Naive thymus-derived CD8-positive, alpha-beta T cell (primary cell): ENCODE results near the gene PSORS1C1. TPM values are rescaled to one million over a fixed set of nuclear protein-coding genes. Genes with fewer than 3 reads are reported as not detected.

Source experiments
- ATAC-seq, 2 donors: fragments of 150-1000 bp; cut with Tn5 transposase in 1 of 2; sonication (Bioruptor Pico), chemical (Tn5 transposase) in 1 of 2; 1 replicate in 1 of 2; 2 replicates in 1 of 2; pipeline ENCODE4 v1.10.0; 2021; ENCODE audit warnings: mild to moderate bottlenecking in 2 of 2, moderate library complexity in 2 of 2
- POLR2A ChIA-PET: fragments of 350-600 bp; sonication (Branson Sonifier 250); formaldehyde crosslinking; loops from one replicate; lab custom pipeline; 2021; ENCODE audit warnings: antibody characterized with exemption; lab: Charles Lee
- DNase-seq, 10 donors: peaks; one replicate each; pipeline versions ENCODE4 v3.0.0 to v3.0.0-alpha.2; 2020 to 2022
- H3K27ac Mint-ChIP-seq, 10 donors: one replicate each; pipeline ENCODE4 v1.8.0; 2020 to 2022; ENCODE audit warnings: mild to moderate bottlenecking in 10 of 10, mixed read lengths in 10 of 10, moderate library complexity in 4 of 10, inconsistent platforms in 1 of 10
- H3K27me3 Mint-ChIP-seq, 5 donors: one replicate each; pipeline ENCODE4 v1.8.0; 2021 to 2022; ENCODE audit warnings: mixed read lengths in 5 of 5
- H3K36me3 Mint-ChIP-seq, 3 donors: one replicate each; pipeline ENCODE4 v1.8.0; 2020 to 2022; ENCODE audit warnings: mixed read lengths in 3 of 3, mild to moderate bottlenecking in 2 of 3, inconsistent platforms in 1 of 3
- H3K4me1 Mint-ChIP-seq, 4 donors: one replicate each; pipeline ENCODE4 v1.8.0; 2021 to 2022; ENCODE audit warnings: mixed read lengths in 4 of 4
- H3K4me3 Mint-ChIP-seq, 10 donors: one replicate each; pipeline ENCODE4 v1.8.0; 2020 to 2022; ENCODE audit warnings: mild to moderate bottlenecking in 10 of 10, mixed read lengths in 10 of 10, moderate library complexity in 6 of 10, inconsistent platforms in 1 of 10
- H3K9me3 Mint-ChIP-seq, 9 donors: one replicate each; pipeline ENCODE4 v1.8.0; 2020 to 2022; ENCODE audit warnings: mixed read lengths in 9 of 9, mild to moderate bottlenecking in 3 of 9, inconsistent platforms in 1 of 9, moderate library complexity in 1 of 9
- polyA plus RNA-seq, 3 donors: library from polyadenylated mRNA; unstranded; fragments of 300-500 nt; fragmentation: Illumina TruSeq; gene quantifications; one replicate each; pipeline ENCODE4 v1.2.3, GENCODE V29; 2021
- total RNA-seq, 8 experiments: library from RNA in 2 of 8; stranded (reverse) in 2 of 8; gene quantifications; one replicate each; pipeline ENCODE4 v1.2.3 and lab custom pipeline; 2021 to 2026

PSORS1C1 gene
- total and polyA plus RNA-seq, 5 experiments from 2014 or later = not detected

GRCh38 chr6:31120151-31120915 is 5.7 kb downstream of the PSORS1C1 start, which contains the start of gene CDSN:
CDSN (minus strand) TSS chr6:31120446; CDS start chr6:31120419, 27 bp downstream.
- Mint-ChIP-seq H3K36me3 (no peaks in the 10 kb centered on the region), H3K9me3 (no peaks in the 10 kb centered on the region), H3K27me3 (peaks cover 0 to 12% (median 2%) of the 10 kb centered on the region in 5 donors), H3K4me3 (no peak within 1 kb of the TSS), H3K27ac (no peak within 1 kb of the TSS), H3K4me1 (peaks cover 0 to 2% (median under 1%) of the 10 kb centered on the region in 4 donors)
- POLR2A ChIA-PET = no interaction called here
- peak in 1 of 10 donors; percentile 21 for DNase-seq
- ATAC-seq = no peak

GRCh38 chr6:31121131-31121790 is 6.7 kb downstream of the PSORS1C1 start:
- Mint-ChIP-seq H3K4me1 (peaks cover 0 to 2% (median 0%) of the 10 kb centered on the region in 4 donors), H3K27ac (peak overlapping the region in 1 of 10 donors; percentile 71), H3K4me3 (no peak overlapping the region), H3K27me3 (peaks cover 0 to 4% (median 2%) of the 10 kb centered on the region in 5 donors), H3K9me3 (no peaks in the 10 kb centered on the region), H3K36me3 (no peaks in the 10 kb centered on the region)
- no peak for ATAC-seq
- POLR2A ChIA-PET = no interaction called here
- peak in 1 of 10 donors; percentile 34 for DNase-seq

GRCh38 chr6:31122791-31123706 is 8.4 kb downstream of the PSORS1C1 start:
- H3K27me3 Mint-ChIP-seq = peaks cover 0 to 3% (median 2%) of the 10 kb centered on the region in 5 donors
- no peak for ATAC-seq
- no peaks in the 10 kb centered on the region for H3K9me3 Mint-ChIP-seq
- no peak overlapping the region for H3K4me3 Mint-ChIP-seq
- H3K4me1 Mint-ChIP-seq = peaks cover 3 to 7% (median 3%) of the 10 kb centered on the region in 4 donors
- H3K36me3 Mint-ChIP-seq = no peaks in the 10 kb centered on the region
- POLR2A ChIA-PET = no interaction called here
- peak in 1 of 10 donors; percentile 32 for DNase-seq
- H3K27ac Mint-ChIP-seq = peak overlapping the region in 2 of 10 donors; percentile 34 to 38

GRCh38 chr6:31125162-31125561 is 10.6 kb downstream of the PSORS1C1 start:
- no peak for DNase-seq
- Mint-ChIP-seq H3K4me3 (no peak overlapping the region), H3K36me3 (no peaks in the 10 kb centered on the region), H3K27ac (no peak overlapping the region), H3K4me1 (peaks cover 5 to 10% (median 7%) of the 10 kb centered on the region in 4 donors), H3K27me3 (peaks cover 0 to 5% (median 1%) of the 10 kb centered on the region in 5 donors), H3K9me3 (no peaks in the 10 kb centered on the region)
- no peak for ATAC-seq
- POLR2A ChIA-PET = no interaction called here

GRCh38 chr6:31125586-31126363 is 11.2 kb downstream of the PSORS1C1 start:
- Mint-ChIP-seq H3K9me3 (no peaks in the 10 kb centered on the region), H3K36me3 (no peaks in the 10 kb centered on the region), H3K27ac (no peak overlapping the region), H3K4me1 (peaks cover 5 to 10% (median 7%) of the 10 kb centered on the region in 4 donors), H3K4me3 (no peak overlapping the region), H3K27me3 (peaks cover 0 to 5% (median 1%) of the 10 kb centered on the region in 5 donors)
- DNase-seq (no peak), ATAC-seq (no peak)
- POLR2A ChIA-PET = no interaction called here

- DNase-seq (no peak), ATAC-seq (no peak)
- Mint-ChIP-seq H3K9me3 (no peaks in the 10 kb centered on the region), H3K27me3 (peaks cover 0 to 5% (median 1%) of the 10 kb centered on the region in 5 donors), H3K4me3 (no peak overlapping the region), H3K4me1 (peaks cover 5 to 10% (median 7%) of the 10 kb centered on the region in 4 donors), H3K27ac (no peak overlapping the region), H3K36me3 (no peaks in the 10 kb centered on the region)
- POLR2A ChIA-PET = no interaction called here
These were observed 12.0 kb downstream of the PSORS1C1 start for GRCh38 chr6:31126396-31127175.

GRCh38 chr6:31128093-31128676 is 13.6 kb downstream of the PSORS1C1 start:
- Mint-ChIP-seq H3K27me3 (peaks cover 0 to 5% (median 1%) of the 10 kb centered on the region in 5 donors), H3K36me3 (no peaks in the 10 kb centered on the region), H3K4me3 (no peak overlapping the region), H3K9me3 (no peaks in the 10 kb centered on the region), H3K27ac (peak overlapping the region in 5 of 10 donors; percentile 1 to 77 (median 44)), H3K4me1 (peaks cover 5 to 10% (median 7%) of the 10 kb centered on the region in 4 donors)
- ATAC-seq (peak; percentile 79 to 86), DNase-seq (peak; percentile 38 to 81 (median 70))
- POLR2A ChIA-PET = interaction anchor here (1.0 to 1.2 kb wide), 2 partner anchors 29 to 214 kb away, joined by 3 read pairs; partner anchors contain the start of gene VARS2

GRCh38 chr6:31129130-31129529 is 14.5 kb downstream of the PSORS1C1 start:
- no peak for DNase-seq
- Mint-ChIP-seq H3K4me1 (peaks cover 5 to 10% (median 7%) of the 10 kb centered on the region in 4 donors), H3K36me3 (no peaks in the 10 kb centered on the region), H3K9me3 (no peaks in the 10 kb centered on the region), H3K27ac (no peak overlapping the region), H3K27me3 (peaks cover 0 to 5% (median 1%) of the 10 kb centered on the region in 5 donors), H3K4me3 (no peak overlapping the region)
- POLR2A ChIA-PET = interaction anchor here (1.2 kb wide), 1 partner anchor 28 kb away, joined by 3 read pairs; no protein-coding TSS in a partner anchor
- no peak for ATAC-seq

GRCh38 chr6:31130751-31131150 is 16.2 kb downstream of the PSORS1C1 start:
- Mint-ChIP-seq H3K4me3 (no peak overlapping the region), H3K27me3 (peaks cover 0 to 5% (median 1%) of the 10 kb centered on the region in 5 donors), H3K27ac (no peak overlapping the region), H3K36me3 (no peaks in the 10 kb centered on the region), H3K4me1 (peaks cover 5 to 8% (median 7%) of the 10 kb centered on the region in 4 donors), H3K9me3 (no peaks in the 10 kb centered on the region)
- ATAC-seq = no peak
- no peak for DNase-seq
- POLR2A ChIA-PET = interaction anchor here (0.6 to 0.7 kb wide), 2 partner anchors 217 to 225 kb away, joined by 3 read pairs; partner anchors contain the start of gene VARS2

GRCh38 chr6:31131595-31131994 is 17.0 kb downstream of the PSORS1C1 start:
- H3K36me3 Mint-ChIP-seq = no peaks in the 10 kb centered on the region
- H3K4me3 Mint-ChIP-seq = no peak overlapping the region
- peaks cover 0 to 5% (median 1%) of the 10 kb centered on the region in 5 donors for H3K27me3 Mint-ChIP-seq
- no peak overlapping the region for H3K27ac Mint-ChIP-seq
- no peaks in the 10 kb centered on the region for H3K9me3 Mint-ChIP-seq
- POLR2A ChIA-PET = interaction anchor here (0.6 to 0.9 kb wide), 2 partner anchors 35 to 87 kb away, joined by 3 read pairs; no protein-coding TSS in a partner anchor
- no peak for ATAC-seq
- DNase-seq = no peak
- H3K4me1 Mint-ChIP-seq = peaks cover 5 to 9% (median 7%) of the 10 kb centered on the region in 4 donors
